ENCODE measurements around the gene CLIC5.

- TF ChIP-seq, protein P1, sequence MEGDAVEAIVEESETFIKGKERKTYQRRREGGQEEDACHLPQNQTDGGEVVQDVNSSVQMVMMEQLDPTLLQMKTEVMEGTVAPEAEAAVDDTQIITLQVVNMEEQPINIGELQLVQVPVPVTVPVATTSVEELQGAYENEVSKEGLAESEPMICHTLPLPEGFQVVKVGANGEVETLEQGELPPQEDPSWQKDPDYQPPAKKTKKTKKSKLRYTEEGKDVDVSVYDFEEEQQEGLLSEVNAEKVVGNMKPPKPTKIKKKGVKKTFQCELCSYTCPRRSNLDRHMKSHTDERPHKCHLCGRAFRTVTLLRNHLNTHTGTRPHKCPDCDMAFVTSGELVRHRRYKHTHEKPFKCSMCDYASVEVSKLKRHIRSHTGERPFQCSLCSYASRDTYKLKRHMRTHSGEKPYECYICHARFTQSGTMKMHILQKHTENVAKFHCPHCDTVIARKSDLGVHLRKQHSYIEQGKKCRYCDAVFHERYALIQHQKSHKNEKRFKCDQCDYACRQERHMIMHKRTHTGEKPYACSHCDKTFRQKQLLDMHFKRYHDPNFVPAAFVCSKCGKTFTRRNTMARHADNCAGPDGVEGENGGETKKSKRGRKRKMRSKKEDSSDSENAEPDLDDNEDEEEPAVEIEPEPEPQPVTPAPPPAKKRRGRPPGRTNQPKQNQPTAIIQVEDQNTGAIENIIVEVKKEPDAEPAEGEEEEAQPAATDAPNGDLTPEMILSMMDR (IDR thresholded peaks at IDR 0.05; ENCODE audit: insufficient read depth, low read length), result no peak
- TF ChIP-seq POLR2AphosphoS5 (IDR thresholded peaks at IDR 0.05; ENCODE audit: low read depth), result no peak
- TF ChIP-seq, protein P2, sequence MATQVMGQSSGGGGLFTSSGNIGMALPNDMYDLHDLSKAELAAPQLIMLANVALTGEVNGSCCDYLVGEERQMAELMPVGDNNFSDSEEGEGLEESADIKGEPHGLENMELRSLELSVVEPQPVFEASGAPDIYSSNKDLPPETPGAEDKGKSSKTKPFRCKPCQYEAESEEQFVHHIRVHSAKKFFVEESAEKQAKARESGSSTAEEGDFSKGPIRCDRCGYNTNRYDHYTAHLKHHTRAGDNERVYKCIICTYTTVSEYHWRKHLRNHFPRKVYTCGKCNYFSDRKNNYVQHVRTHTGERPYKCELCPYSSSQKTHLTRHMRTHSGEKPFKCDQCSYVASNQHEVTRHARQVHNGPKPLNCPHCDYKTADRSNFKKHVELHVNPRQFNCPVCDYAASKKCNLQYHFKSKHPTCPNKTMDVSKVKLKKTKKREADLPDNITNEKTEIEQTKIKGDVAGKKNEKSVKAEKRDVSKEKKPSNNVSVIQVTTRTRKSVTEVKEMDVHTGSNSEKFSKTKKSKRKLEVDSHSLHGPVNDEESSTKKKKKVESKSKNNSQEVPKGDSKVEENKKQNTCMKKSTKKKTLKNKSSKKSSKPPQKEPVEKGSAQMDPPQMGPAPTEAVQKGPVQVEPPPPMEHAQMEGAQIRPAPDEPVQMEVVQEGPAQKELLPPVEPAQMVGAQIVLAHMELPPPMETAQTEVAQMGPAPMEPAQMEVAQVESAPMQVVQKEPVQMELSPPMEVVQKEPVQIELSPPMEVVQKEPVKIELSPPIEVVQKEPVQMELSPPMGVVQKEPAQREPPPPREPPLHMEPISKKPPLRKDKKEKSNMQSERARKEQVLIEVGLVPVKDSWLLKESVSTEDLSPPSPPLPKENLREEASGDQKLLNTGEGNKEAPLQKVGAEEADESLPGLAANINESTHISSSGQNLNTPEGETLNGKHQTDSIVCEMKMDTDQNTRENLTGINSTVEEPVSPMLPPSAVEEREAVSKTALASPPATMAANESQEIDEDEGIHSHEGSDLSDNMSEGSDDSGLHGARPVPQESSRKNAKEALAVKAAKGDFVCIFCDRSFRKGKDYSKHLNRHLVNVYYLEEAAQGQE (IDR thresholded peaks at IDR 0.05; ENCODE audit: insufficient replicate concordance, low read depth), result no peak
- no peak for TF ChIP-seq SPI1 (IDR thresholded peaks at IDR 0.05; ENCODE audit: borderline replicate concordance, low read depth)
Observed at GRCh38 chr6:45997875-45998506, 17.7 kb downstream of the CLIC5 start.

All from HL-60 (cell line).